Measurements from ENCODE around the gene SRC.
A peak's percentile ranks its signal among the peaks of the same experiment; 100 is the strongest.

Gene SRC

GRCh38 chr20:37309936-37310590, 35.9 kb upstream of the SRC start:
- Mint-ChIP-seq H3K27me3 (no peaks in the 10 kb centered on the region), H3K4me3 (no peak overlapping the region), H3K4me1 (peaks cover 34% of the 10 kb centered on the region), H3K9me3 (no peaks in the 10 kb centered on the region), H3K27ac (peak overlapping the region in 1 of 2 donors; percentile 69)
- DNase-seq (no peak), ATAC-seq (no peak)

DNA sequence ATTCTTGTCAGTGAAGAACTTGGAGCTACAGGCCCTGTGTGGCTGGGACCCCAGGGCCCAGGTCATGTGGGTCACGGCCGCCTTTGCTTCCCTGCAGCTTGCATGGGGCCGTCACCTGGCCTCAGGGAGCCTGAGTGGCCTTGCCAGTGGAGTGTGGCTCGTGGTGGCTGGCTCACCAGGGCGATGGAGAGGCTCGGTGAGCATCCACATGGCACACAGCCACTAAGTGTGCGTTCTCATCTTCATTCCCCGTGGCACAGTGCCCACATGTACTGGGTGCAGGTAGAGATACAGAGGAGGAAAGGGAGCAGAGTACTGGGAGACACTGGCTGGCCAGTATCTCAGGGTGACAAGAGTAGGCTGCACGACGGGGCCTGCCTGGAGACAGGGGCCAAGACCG, 35.0 kb upstream of the SRC start:
- no peak overlapping the region for H3K4me3 Mint-ChIP-seq
- no peak for DNase-seq
- H3K27ac Mint-ChIP-seq, result peak overlapping the region in 1 of 2 donors; percentile 46
- H3K9me3 Mint-ChIP-seq, result no peaks in the 10 kb centered on the region
- H3K4me1 Mint-ChIP-seq, result peaks cover 37% of the 10 kb centered on the region
- no peaks in the 10 kb centered on the region for H3K27me3 Mint-ChIP-seq
- ATAC-seq, result no peak

- peaks cover 46% of the 10 kb centered on the region for H3K4me1 Mint-ChIP-seq
- no peak overlapping the region for H3K27ac Mint-ChIP-seq
- no peaks in the 10 kb centered on the region for H3K9me3 Mint-ChIP-seq
- H3K4me3 Mint-ChIP-seq, result no peak overlapping the region
- ATAC-seq, result no peak
- no peaks in the 10 kb centered on the region for H3K27me3 Mint-ChIP-seq
- no peak for DNase-seq
These were observed 34.1 kb upstream of the SRC start for GRCh38 chr20:37311710-37312355.

GRCh38 chr20:37313546-37314091, 32.3 kb upstream of the SRC start:
- Mint-ChIP-seq H3K9me3 (no peaks in the 10 kb centered on the region), H3K27ac (peak overlapping the region; percentile 1 to 92), H3K4me3 (no peak overlapping the region), H3K27me3 (no peaks in the 10 kb centered on the region), H3K4me1 (peaks cover 51% of the 10 kb centered on the region)
- ATAC-seq, result no peak
- DNase-seq, result no peak

- ATAC-seq (no peak), DNase-seq (no peak)
- H3K4me1 Mint-ChIP-seq, result peaks cover 51% of the 10 kb centered on the region
- no peaks in the 10 kb centered on the region for H3K9me3 Mint-ChIP-seq
- no peaks in the 10 kb centered on the region for H3K27me3 Mint-ChIP-seq
- no peak overlapping the region for H3K4me3 Mint-ChIP-seq
- peak overlapping the region; percentile 1 to 92 for H3K27ac Mint-ChIP-seq
These were observed 31.8 kb upstream of the SRC start for GRCh38 chr20:37314099-37314498.

DNA sequence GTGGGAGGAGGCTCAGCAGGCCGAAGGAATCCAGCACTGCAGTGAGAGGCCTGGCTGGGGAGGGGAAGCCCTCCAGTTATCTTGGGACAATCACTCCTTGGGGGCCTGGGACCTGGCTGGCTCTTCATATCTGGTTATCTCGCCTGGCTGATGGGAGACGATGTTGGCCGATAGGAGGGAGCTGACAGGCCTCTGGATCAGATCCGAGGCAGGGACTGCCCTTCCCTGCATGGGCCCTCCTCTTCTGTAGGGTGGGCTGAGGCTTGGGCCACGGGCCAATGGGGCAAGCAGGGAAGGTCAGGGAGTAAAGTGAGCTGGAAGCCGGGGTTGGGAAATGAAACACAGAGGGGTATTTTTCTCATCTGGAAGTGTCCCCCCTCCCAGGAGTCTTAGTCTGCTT, 31.3 kb upstream of the SRC start:
- Mint-ChIP-seq H3K4me1 (peaks cover 49% of the 10 kb centered on the region), H3K4me3 (no peak overlapping the region), H3K27me3 (no peaks in the 10 kb centered on the region), H3K9me3 (no peaks in the 10 kb centered on the region), H3K27ac (peak overlapping the region in 1 of 2 donors; percentile 15)
- no peak for DNase-seq
- no peak for ATAC-seq

GRCh38 chr20:37315021-37315451, 30.9 kb upstream of the SRC start:
- Mint-ChIP-seq H3K27ac (peak overlapping the region in 1 of 2 donors; percentile 28), H3K9me3 (no peaks in the 10 kb centered on the region), H3K4me1 (peaks cover 45% of the 10 kb centered on the region), H3K27me3 (no peaks in the 10 kb centered on the region), H3K4me3 (no peak overlapping the region)
- ATAC-seq (no peak), DNase-seq (no peak)

DNA sequence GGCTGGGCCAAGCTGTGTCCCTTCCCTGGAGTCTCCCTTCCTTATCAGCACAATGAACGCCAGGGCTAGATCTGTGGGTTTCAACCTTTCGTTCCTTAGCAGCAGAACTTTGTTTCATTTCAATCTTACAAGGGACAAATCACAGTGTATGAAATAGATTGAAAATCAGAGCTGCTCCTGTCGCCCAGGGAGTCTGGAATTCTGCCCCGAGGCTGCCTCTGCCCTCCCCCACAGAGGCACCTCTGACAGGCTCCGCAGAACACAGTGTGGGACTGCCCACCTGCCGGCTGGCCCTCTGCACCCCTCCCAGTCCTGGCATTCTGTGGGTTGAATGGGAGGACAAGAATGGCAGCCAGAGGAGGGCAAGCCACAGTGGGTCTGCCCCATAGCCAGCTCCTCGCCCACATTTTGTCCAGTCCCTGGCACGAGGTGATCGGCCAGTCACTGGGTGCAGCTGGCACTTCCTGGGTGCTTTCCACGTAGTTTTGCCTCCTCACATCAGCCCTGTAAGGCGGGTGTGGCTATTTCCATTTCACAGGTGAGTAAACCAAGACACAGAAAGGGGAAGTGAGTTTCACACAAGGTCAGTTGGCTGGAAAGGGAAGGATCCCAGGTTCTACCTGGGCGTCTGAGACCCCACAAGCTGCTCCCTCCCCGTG, 30.4 kb upstream of the SRC start:
- Mint-ChIP-seq H3K27ac (peak overlapping the region; percentile 37 to 90), H3K4me3 (no peak overlapping the region), H3K4me1 (peaks cover 42% of the 10 kb centered on the region), H3K27me3 (no peaks in the 10 kb centered on the region), H3K9me3 (no peaks in the 10 kb centered on the region)
- DNase-seq (no peak), ATAC-seq (no peak)

DNA sequence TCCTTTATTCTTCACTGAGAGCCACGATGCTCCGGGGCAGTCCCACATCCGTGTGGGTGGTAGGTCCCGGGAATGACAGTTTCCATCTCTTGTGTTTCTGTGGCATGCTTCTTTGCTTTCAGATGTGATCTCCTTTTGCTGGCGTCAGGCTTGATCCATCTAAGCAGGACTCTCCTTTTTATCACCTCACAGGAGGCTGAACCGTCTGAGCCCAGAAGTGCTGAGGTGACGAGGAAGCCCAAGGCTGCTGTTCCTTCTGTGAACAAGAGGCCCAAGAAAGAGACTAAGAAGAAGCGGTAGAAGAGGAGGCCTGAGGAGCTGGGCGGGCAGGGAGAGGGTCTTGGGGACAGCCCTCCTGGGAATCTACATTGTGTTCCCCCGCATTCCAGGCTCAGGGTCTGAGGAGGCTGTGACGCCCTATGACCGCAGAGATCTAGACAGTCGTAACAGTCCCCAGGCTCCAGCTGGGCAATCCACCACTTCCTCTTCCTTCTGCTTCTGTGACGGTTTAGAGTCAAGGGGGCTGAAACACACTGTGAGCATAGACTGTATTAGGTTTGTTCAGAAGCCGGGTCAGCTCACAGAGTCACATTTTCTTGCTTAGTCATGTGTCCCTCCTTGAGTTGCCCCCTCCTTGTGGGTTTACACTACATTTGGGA, 29.7 kb upstream of the SRC start:
- Mint-ChIP-seq H3K4me3 (no peak overlapping the region), H3K9me3 (no peaks in the 10 kb centered on the region), H3K4me1 (peaks cover 36% of the 10 kb centered on the region), H3K27me3 (no peaks in the 10 kb centered on the region), H3K27ac (peak overlapping the region; percentile 55 to 90)
- DNase-seq (no peak), ATAC-seq (peak; percentile 90)

DNA sequence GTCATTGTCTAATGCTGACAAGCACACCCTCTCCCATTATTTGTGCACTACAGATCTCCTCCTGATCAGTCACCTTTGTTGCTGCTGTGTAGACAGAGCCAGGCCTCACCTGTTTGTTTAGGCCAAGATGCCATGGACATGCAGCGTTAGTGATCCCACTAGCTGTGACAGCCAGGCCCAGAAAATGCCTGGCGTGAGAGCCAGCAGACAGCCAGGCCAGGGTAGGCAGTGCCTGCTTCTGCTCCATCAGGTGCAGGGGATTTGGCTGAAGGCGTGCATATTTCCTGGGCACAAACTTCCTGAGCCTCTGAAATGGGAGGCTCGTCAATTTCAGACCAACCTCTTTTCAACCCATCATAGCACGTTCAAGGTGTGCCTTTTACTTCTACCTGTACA, 29.2 kb upstream of the SRC start:
- H3K4me3 Mint-ChIP-seq, result no peak overlapping the region
- peaks cover 34% of the 10 kb centered on the region for H3K4me1 Mint-ChIP-seq
- ATAC-seq (no peak), DNase-seq (no peak)
- no peaks in the 10 kb centered on the region for H3K27me3 Mint-ChIP-seq
- H3K27ac Mint-ChIP-seq, result peak overlapping the region in 1 of 2 donors; percentile 72
- no peaks in the 10 kb centered on the region for H3K9me3 Mint-ChIP-seq

DNA sequence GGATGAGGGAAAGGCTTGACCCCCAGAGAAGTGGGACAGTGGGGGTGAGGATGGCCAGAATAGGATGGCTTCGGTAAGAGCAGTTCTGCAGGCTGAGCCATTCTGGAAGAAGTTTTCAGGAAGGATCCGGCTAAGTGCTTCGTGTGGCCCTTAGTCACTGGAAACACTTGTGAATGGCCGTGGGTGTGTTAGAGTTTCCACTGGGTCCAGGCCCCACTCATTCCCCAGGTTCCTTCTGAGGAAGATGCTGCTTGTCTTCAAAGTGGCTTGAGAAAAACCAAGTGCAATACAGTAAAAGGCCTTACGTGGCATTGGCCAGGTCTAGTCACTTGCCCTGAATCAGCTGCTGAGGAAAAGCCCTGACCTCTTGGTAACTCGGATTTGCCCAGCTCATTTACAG, 28.6 kb upstream of the SRC start:
- no peaks in the 10 kb centered on the region for H3K27me3 Mint-ChIP-seq
- H3K4me3 Mint-ChIP-seq, result no peak overlapping the region
- DNase-seq (no peak), ATAC-seq (no peak)
- peaks cover 30% of the 10 kb centered on the region for H3K4me1 Mint-ChIP-seq
- no peaks in the 10 kb centered on the region for H3K9me3 Mint-ChIP-seq
- no peak overlapping the region for H3K27ac Mint-ChIP-seq

DNA sequence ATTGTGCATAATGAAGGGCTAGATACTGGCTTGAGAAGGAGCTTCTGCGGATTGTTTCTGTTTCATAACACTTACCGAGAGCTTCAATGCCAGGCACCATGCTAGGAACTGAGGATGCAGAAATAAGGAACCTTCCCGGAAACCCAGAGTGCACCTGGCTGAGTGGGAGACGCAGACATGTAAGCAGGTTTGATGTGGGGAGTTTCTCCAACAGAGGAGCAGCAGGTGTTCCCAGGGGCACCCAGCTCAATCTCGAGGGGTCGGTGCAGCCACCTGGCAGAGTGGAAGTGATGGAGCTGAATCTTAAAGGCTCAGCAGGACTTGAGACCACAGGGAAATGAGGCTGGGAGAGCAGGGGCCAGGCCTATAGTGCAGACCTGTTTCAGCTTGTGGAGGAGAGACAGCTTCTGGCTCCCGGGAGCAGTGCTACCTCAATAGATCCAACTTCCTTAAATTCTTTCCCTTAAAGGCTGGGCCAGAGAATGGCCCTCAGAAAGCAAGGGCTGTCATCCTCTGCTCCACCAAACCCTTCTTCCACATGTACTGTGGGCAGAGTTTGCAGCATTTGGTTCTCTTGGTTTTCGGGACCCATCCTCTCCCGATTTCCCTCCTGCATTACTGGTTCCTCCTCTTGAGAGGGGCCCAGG, 27.8 kb upstream of the SRC start:
- H3K4me3 Mint-ChIP-seq, result no peak overlapping the region
- H3K4me1 Mint-ChIP-seq, result peaks cover 30% of the 10 kb centered on the region
- peak overlapping the region in 1 of 2 donors; percentile 68 for H3K27ac Mint-ChIP-seq
- ATAC-seq (no peak), DNase-seq (no peak)
- no peaks in the 10 kb centered on the region for H3K9me3 Mint-ChIP-seq
- H3K27me3 Mint-ChIP-seq, result no peaks in the 10 kb centered on the region

DNA sequence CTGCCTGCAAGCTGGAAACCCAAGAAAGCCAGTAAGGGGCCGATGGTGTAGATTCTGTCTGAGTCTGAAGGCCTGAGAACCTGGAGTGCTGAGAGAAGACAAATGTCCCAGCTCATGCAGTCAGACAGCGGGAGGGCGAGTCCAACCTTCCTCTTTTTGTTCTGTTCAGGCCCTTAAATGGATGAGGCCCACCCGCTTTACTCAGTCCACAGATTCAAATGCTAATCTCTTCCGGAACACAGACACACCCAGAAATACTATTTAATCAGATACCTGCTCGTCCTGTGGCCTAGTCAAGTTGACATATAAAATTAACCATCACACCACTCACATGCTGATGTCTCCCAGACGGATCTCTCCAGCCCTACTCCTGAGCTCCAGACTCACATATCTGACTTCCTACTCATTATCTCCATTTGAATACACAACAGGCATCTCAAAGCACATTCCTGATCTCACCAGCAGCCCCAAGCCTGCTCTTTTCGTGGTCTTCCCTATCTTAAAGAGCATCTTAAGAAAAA, 26.7 kb upstream of the SRC start:
- H3K4me1 Mint-ChIP-seq, result peaks cover 30% of the 10 kb centered on the region
- DNase-seq (no peak), ATAC-seq (no peak)
- H3K27me3 Mint-ChIP-seq, result no peaks in the 10 kb centered on the region
- H3K9me3 Mint-ChIP-seq, result no peaks in the 10 kb centered on the region
- no peak overlapping the region for H3K27ac Mint-ChIP-seq
- H3K4me3 Mint-ChIP-seq, result no peak overlapping the region

GRCh38 chr20:37323985-37324384, 22.0 kb upstream of the SRC start:
- no peak for DNase-seq
- Mint-ChIP-seq H3K9me3 (no peaks in the 10 kb centered on the region), H3K4me3 (no peak overlapping the region), H3K4me1 (no peaks in the 10 kb centered on the region), H3K27ac (no peak overlapping the region), H3K27me3 (no peaks in the 10 kb centered on the region)
- no peak for ATAC-seq

- Mint-ChIP-seq H3K4me1 (no peaks in the 10 kb centered on the region), H3K27ac (peak overlapping the region in 1 of 2 donors; percentile 43), H3K4me3 (no peak overlapping the region), H3K27me3 (no peaks in the 10 kb centered on the region), H3K9me3 (no peaks in the 10 kb centered on the region)
- no peak for ATAC-seq
- DNase-seq, result no peak
These were observed 20.7 kb upstream of the SRC start for GRCh38 chr20:37325206-37325605.
